ENCODE measurements around the gene DUSP1. TPM values are rescaled to one million over a fixed set of nuclear protein-coding genes. Genes with fewer than 3 reads are reported as not detected.

The DUSP1 gene
- total and polyA plus RNA-seq, 10 of the 15 experiments (the other 5 are each of a cell fraction or from before 2014, with no cell fraction given): 1.4 to 6.2 (median 3.9) TPM

DNA sequence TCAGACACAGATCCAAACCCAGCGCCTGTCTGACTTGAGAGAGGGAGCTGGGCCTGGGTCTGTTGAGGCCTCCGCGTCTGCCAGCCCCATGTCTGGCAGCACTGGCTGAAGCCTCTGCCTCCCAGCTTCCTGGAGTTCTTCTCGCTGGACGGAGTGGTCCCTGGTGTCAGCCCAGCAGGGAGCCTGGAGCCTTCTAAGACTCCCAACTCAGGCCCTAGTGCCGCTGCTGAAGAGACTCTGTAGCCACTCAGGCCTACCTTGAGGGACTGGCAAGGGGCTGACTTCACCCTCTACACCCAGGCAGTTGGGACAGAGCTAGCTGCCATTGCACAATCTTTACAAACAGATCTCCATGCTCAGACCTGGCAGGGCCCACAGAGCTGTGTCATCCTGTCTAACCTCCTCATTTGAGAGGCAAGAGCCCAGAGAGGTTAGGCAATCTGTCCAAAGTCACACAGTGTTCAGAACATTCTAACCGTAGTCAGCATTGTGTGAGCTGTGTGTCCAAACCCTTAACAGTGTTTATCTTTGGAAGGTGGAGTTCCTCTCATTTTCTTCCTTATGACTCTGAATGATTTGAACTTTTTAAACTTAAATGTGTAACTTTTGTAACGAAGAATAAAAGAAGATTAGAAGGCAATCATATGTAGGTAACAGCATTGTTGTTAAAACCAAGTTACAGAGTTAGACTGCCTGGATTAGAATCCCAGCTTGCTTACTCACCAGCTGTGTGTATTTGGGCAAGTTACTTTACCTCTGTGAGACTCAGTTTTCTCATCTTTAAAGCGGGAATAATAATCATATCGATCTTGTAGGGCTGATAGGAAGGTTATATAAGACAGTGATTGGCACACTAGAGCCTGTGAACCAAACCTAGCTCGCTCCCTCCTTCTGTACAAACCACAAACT, 4.6 kb upstream of the DUSP1 start:
- FAIRE-seq (no peak), ATAC-seq (no peak), DNase-seq (ENCODE audit: low read depth, low spot score) (no peak)
- no peaks in the 10 kb centered on the region for H3K9me3 ChIP-seq (replicated peaks; ENCODE audit: control insufficient read depth, insufficient read depth, low read length)
- ChIA-PET RAD21 (ENCODE audit: unreplicated experiment) (interaction anchor here (1.8 kb wide), 1 partner anchor 106 kb away, joined by 6 read pairs; no protein-coding TSS in a partner anchor), SMC1A (ENCODE audit: uncharacterized antibody, unreplicated experiment) (interaction anchor here (2.2 to 2.6 kb wide), 2 partner anchors 32 to 61 kb away, joined by 11 to 20 read pairs; no protein-coding TSS in a partner anchor), CTCF (interaction anchor here (1.2 to 3.0 kb wide), 5 partner anchors 11 to 136 kb away, joined by 4 to 14 read pairs (median 4); no protein-coding TSS in a partner anchor), POLR2A (interaction anchor here (0.5 to 2.4 kb wide), 2 partner anchors 10 to 102 kb away, joined by 4 to 7 read pairs; no protein-coding TSS in a partner anchor)
- no peak overlapping the region for H3K27ac ChIP-seq (ENCODE audit: control insufficient read depth, insufficient read depth)
- no peak overlapping the region for H3K9ac ChIP-seq (ENCODE audit: control insufficient read depth, insufficient read depth, low read length)
- no peak overlapping the region for H2AFZ ChIP-seq (ENCODE audit: control insufficient read depth, low read depth, low read length)
- H3K4me3 ChIP-seq: no peak overlapping the region
- H3K79me2 ChIP-seq (ENCODE audit: control insufficient read depth, insufficient read depth, low read length): peaks cover under 1% of the 10 kb centered on the region; the same call in 1 of the 2 replicates
- intact Hi-C loops (cut with micrococcal nuclease; ENCODE audit: unreplicated experiment): loop anchor here (10.0 kb wide), 1 partner anchor 279 kb away; the partner anchor contains the start of gene CREBRF
- TF ChIP-seq SMAD1 (IDR thresholded peaks at IDR 0.05; ENCODE audit: low read depth, partially characterized antibody) (no peak), SIX5 (IDR thresholded peaks at IDR 0.05; ENCODE audit: low read depth, low read length, severe bottlenecking) (no peak), ZNF207 (IDR thresholded peaks at IDR 0.05; ENCODE audit: borderline replicate concordance) (no peak), FOXK2 (IDR thresholded peaks at IDR 0.05) (no peak), HDAC6 (IDR thresholded peaks at IDR 0.05; ENCODE audit: unreplicated experiment) (no peak)
- TF ChIP-seq, protein P1, sequence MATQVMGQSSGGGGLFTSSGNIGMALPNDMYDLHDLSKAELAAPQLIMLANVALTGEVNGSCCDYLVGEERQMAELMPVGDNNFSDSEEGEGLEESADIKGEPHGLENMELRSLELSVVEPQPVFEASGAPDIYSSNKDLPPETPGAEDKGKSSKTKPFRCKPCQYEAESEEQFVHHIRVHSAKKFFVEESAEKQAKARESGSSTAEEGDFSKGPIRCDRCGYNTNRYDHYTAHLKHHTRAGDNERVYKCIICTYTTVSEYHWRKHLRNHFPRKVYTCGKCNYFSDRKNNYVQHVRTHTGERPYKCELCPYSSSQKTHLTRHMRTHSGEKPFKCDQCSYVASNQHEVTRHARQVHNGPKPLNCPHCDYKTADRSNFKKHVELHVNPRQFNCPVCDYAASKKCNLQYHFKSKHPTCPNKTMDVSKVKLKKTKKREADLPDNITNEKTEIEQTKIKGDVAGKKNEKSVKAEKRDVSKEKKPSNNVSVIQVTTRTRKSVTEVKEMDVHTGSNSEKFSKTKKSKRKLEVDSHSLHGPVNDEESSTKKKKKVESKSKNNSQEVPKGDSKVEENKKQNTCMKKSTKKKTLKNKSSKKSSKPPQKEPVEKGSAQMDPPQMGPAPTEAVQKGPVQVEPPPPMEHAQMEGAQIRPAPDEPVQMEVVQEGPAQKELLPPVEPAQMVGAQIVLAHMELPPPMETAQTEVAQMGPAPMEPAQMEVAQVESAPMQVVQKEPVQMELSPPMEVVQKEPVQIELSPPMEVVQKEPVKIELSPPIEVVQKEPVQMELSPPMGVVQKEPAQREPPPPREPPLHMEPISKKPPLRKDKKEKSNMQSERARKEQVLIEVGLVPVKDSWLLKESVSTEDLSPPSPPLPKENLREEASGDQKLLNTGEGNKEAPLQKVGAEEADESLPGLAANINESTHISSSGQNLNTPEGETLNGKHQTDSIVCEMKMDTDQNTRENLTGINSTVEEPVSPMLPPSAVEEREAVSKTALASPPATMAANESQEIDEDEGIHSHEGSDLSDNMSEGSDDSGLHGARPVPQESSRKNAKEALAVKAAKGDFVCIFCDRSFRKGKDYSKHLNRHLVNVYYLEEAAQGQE (IDR thresholded peaks at IDR 0.05; ENCODE audit: low read depth, low read length): no peak
- TF ChIP-seq, protein P2, sequence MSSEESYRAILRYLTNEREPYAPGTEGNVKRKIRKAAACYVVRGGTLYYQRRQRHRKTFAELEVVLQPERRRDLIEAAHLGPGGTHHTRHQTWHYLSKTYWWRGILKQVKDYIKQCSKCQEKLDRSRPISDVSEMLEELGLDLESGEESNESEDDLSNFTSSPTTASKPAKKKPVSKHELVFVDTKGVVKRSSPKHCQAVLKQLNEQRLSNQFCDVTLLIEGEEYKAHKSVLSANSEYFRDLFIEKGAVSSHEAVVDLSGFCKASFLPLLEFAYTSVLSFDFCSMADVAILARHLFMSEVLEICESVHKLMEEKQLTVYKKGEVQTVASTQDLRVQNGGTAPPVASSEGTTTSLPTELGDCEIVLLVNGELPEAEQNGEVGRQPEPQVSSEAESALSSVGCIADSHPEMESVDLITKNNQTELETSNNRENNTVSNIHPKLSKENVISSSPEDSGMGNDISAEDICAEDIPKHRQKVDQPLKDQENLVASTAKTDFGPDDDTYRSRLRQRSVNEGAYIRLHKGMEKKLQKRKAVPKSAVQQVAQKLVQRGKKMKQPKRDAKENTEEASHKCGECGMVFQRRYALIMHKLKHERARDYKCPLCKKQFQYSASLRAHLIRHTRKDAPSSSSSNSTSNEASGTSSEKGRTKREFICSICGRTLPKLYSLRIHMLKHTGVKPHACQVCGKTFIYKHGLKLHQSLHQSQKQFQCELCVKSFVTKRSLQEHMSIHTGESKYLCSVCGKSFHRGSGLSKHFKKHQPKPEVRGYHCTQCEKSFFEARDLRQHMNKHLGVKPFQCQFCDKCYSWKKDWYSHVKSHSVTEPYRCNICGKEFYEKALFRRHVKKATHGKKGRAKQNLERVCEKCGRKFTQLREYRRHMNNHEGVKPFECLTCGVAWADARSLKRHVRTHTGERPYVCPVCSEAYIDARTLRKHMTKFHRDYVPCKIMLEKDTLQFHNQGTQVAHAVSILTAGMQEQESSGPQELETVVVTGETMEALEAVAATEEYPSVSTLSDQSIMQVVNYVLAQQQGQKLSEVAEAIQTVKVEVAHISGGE (CRISPR knock-in tag; IDR thresholded peaks at IDR 0.05): no peak
- TF ChIP-seq, protein P3, sequence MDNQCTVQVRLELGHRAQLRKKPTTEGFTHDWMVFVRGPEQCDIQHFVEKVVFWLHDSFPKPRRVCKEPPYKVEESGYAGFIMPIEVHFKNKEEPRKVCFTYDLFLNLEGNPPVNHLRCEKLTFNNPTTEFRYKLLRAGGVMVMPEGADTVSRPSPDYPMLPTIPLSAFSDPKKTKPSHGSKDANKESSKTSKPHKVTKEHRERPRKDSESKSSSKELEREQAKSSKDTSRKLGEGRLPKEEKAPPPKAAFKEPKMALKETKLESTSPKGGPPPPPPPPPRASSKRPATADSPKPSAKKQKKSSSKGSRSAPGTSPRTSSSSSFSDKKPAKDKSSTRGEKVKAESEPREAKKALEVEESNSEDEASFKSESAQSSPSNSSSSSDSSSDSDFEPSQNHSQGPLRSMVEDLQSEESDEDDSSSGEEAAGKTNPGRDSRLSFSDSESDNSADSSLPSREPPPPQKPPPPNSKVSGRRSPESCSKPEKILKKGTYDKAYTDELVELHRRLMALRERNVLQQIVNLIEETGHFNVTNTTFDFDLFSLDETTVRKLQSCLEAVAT (IDR thresholded peaks at IDR 0.05): no peak
- H3K27me3 ChIP-seq (replicated peaks in 1 of 2; ENCODE audit: control insufficient read depth in 2 of 2, insufficient read depth in 2 of 2, low read length in 1 of 2): no peaks in the 10 kb centered on the region
- WGBS (ENCODE audit: insufficient coverage, insufficient replicate concordance, low lambda C conversion rate, missing lambda C conversion rate): 97% methylated on average over 11 of the region's 11 CpGs
- H3K4me2 ChIP-seq (ENCODE audit: control insufficient read depth, insufficient read depth): no peak overlapping the region
- H3K4me1 ChIP-seq (ENCODE audit: control insufficient read depth, insufficient read depth, low read length): peaks cover 30% of the 10 kb centered on the region
- BruUV-seq (replicated peaks): no TSS peak
- H3K36me3 ChIP-seq (ENCODE audit: control insufficient read depth in 2 of 2, insufficient read depth in 2 of 2, low read length in 1 of 2): no peaks in the 10 kb centered on the region
- no peaks in the 10 kb centered on the region for H4K20me1 ChIP-seq (ENCODE audit: control insufficient read depth, insufficient read depth)
- in situ Hi-C loops (cut with MboI): no loop called here

Data from GM12878 (cell line).